RKO (cell line): ENCODE measurements around the gene CSNK1G3.
"Not testable (repeated sequence)": the region's sequence is repeated elsewhere in the genome, so short reads cannot be mapped to it uniquely, and the experiment has no call there.

Experiments used
- DNase-seq: peaks from one replicate; pipeline ENCODE4 v3.0.0-alpha.2; 2016; ENCODE audit warnings: low spot score

CSNK1G3 gene

DNA sequence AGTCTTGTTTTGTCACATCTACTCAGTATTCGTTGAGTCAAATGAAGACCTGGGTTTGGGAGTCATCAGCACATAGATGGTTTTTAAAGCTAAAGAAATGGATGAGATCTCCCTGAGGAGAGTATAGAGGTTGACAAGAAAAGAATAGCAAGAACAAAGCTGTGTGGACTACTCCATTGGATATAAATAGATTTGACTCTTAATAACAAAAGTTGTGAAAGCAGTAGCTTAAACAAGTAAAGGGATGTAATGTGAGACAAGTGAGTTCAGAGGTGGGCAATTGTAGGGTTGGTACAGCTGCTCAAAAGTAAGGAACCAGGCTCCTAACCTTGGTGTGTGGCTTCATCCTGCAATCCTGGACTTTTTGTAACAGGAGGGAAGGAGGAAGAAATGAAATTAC is 49.3 kb downstream of the CSNK1G3 start:
- DNase-seq, result no peak

GRCh38 chr5:123571927-123572326 is 60.0 kb downstream of the CSNK1G3 start:
- no peak for DNase-seq

DNA sequence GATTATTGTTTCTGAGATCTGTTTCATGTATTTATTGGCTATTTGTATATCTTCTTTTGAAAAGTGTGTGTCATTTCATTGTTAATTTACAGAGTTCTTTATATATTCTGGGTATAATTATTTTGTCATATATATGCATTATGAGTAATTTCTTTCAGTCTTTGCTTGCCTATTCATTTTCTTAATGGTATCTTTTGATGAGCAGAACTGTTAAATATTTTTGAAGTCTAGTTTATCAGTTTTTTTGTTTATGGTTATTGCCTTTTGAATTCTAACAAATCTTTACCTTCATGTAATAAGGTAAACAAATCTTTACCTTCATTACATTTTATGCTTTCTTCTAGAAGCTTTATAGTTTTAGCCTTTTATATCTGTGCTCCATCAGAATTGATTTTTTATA is 66.4 kb downstream of the CSNK1G3 start:
- no peak for DNase-seq

DNA sequence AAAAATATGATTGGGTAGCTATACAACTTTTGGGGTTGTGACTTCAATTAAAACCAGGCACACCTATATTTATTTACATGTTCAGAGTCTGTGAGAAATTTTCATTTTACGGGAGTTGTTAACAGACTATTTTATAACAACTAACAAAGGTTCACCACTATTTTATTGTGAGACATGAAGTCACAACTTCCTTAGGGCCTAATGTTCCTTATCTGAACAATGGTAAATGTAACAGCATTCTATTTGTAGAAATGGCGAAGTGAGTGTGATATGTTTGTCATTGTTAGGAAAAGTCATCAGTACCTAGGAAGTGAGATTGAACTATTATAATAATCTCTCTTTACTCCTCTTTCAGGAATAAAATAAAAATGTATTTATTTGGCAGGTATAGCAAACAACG is 67.4 kb downstream of the CSNK1G3 start:
- DNase-seq, result no peak

DNA sequence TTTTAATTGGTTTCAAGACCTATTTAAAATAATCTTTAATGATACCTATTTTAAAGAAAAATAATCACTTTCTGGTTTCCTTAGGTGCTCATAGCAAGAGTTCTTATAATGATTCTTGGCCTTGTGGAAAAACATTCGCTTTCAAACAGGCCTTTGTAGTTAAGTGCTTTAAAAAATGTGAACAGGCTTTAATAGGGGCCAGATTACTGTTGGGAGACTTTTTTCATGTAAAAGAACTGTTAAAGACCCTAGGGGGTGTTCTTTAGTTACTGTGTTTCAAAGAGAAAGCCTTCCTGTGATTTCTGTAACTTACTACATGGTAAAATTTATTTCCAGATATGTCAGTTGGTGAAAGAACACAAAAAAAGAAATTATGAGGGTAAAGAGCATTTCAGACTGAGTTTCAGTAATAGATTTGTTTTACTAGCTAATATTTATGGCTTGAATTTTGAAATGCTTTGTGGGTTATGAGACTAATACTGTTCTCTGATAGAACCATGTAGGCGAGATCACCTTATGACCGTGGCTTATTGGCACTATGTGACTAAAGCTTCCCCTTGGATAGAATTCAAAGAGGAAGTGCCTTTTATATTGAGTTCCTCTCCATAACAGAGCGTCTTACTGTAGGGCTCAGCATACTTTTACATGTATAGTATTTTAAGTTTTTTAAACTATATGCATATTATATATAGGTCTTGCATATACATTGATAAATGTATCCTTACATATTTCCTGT is 70.7 kb downstream of the CSNK1G3 start:
- DNase-seq, result peak; percentile 11

DNA sequence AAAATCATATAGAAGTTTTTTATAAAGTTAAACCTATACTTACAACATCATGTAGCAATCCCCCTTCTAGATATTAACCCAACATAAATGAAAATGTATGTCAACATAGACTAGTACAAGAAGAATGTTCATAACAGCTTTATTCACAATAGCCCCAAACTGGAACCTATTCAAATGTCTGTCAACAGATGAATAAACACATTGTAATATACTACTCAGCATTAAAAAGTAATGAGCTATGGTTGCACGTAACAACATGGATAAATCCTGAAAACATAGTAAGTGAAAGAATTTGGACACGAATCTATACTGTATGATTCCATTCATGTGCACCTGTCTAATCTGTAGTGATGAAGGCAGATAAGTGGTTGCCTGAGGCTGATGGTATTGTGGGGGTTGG is 73.9 kb downstream of the CSNK1G3 start:
- peak; percentile 4 for DNase-seq

DNA sequence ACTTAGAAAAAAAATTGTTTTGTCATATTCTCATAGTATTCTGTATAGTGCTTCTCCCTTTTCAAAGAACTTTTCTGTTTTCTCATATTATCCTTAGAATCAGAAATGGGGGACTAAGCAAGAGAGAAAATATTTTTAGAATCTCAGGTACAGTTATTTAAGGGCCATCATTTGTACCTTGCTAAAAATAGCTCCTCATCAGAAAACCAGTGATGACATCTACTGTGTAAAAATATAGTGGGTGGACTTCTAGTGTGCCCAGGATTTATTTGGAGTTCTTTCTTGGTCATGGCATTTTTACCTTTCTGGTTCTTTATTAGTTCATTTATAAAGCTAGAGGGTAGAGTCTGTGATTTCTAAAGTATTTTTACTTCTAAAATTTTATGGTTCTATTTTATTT is 82.5 kb downstream of the CSNK1G3 start:
- no peak for DNase-seq

- no peak for DNase-seq
These were observed 85.0 kb downstream of the CSNK1G3 start for GRCh38 chr5:123597018-123597417.

DNA sequence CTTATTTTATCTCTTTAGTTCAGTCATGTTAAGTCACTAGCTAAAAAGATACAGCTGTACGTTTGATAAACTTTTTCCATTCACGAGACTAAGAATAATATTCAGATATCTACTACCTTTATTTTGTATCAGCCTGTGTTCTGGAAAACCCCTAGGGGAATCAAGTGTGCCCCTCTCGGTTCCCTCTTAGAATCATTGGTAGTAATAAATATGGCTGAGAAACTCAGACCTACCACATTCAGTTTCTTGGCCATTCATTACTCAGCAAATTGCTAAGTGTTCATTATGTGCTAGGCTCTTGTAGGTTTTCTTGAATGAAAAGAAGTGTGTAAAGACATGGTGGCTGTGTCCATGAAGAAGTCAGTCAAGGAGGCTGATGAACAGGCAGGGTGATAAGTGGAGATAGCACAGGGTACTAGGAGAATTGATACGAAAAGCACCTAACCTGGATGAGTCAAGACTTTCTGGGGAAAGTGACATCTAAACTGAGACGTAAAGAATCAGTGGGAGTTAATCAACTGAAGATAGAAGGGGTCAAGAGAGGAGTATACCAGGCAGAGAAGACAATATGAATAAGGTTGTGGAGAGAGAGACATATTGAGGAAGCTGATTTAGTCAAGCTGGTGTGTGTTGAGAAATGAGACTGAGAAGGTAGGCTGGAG is 86.2 kb downstream of the CSNK1G3 start:
- no peak for DNase-seq

DNA sequence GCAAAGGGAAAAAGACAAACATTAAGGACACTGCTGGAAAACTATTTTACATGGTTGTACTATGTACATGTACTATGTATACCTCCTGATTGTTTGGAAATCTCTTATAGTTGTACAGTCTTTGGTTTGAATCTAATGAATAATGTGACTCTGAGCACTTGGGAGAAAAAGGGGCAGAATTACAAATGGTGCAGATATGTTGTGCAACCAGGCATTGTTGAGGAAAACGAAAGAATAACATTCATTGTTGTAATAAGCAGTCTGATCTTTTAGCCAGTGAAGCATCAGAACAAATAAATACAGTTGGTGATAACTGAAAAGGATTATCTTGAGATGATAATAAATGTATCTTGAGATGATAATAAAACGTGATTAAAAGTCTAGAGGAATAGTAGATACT is 87.2 kb downstream of the CSNK1G3 start:
- no peak for DNase-seq

- no peak for DNase-seq
These were observed 89.6 kb downstream of the CSNK1G3 start for GRCh38 chr5:123601610-123602009.

DNA sequence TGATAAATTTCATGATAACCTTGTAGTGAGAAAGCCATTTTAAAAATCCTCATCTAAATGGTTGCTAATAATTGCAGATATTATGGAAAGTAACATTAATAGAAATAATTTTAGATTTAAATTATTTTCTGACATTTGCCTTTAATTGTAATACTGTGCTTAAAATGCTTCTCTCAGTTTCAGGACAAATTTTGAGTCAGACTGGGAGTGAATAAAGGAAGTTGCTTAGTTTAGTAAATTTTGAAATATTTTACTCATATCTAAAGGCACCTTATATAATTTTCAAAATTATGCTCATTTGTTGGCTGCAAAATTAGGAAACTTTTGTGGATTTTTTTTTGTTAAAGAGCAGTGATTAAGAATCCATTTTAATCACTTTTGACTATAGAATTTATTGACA is 93.8 kb downstream of the CSNK1G3 start:
- DNase-seq, result no peak

DNA sequence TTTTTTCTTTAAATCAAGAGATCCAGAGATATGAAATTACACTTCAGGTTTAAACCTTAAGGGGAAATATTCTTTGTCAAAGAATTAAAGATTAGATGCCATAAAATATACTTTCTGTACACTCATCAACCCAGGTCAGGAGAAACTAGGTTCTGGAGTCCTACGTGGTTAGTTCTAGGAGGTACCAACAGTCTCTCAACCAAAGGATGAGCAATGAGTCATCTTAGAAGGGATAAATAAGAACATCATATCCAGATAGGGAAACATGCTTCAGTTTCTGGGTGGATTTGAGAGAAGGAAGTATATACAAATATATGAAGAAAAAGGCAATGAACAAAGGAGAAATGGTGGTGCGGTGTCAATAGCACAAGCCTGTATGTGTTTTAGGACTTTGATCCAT is 98.2 kb downstream of the CSNK1G3 start:
- no peak for DNase-seq

GRCh38 chr5:123610665-123611405 is 98.9 kb downstream of the CSNK1G3 start:
- DNase-seq, result peak; percentile 76

DNA sequence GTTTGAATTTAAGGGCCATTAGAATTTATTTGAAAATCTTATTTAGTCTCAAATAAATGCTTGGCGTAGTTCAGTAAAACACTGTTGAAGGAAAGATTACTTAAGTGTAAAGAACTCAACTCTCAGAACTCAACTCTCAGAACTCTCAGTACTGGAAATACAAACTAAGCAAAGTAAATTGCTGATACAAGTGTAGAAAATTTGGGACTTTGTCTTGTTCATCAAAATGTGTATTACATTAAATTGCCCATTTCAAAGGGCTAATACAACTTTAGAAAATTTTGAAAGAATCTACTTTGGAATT is 99.4 kb downstream of the CSNK1G3 start:
- no peak for DNase-seq

- DNase-seq, result no peak
These were observed 105.6 kb downstream of the CSNK1G3 start for GRCh38 chr5:123617561-123617960.

GRCh38 chr5:123626051-123626450 is 114.1 kb downstream of the CSNK1G3 start:
- DNase-seq, result no peak

DNA sequence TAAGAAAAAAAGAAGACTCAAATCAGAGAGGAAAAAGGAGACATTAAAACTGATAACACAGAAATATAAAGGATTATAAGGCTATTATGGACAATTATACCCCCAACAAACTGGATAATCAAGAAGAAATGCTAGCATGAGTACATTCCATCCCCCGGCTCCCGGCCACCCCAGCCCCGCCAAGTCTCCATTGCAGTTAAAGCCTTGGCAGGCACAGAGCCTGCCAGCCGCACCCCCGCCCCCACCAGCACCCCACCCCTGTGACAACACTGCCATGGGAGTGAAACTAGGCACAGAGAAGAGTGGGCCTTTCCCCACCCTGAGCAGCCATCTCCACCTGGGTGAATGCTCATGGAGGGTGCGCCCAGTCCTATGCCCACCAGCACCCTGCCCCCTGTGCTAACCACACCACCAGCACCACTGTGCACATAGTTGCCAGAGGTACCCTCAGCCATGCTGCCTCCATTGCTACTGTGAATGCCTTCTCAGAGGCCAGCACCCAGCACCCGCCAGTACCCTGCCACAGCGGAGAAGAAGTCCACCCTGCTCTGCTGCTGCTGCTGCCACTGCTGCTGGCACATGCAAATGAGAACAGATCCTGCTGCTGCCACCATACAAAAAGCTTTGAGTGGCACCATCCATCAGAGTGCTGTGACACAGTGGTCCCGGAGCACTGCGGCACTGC is 117.0 kb downstream of the CSNK1G3 start:
- no peak for DNase-seq

- no peak for DNase-seq
These were observed 124.0 kb downstream of the CSNK1G3 start for GRCh38 chr5:123636006-123636405.

GRCh38 chr5:123637028-123637427 is 125.1 kb downstream of the CSNK1G3 start:
- not testable (repeated sequence) for DNase-seq

- no peak for DNase-seq
These were observed 127.3 kb downstream of the CSNK1G3 start for GRCh38 chr5:123639244-123639643.

GRCh38 chr5:123645024-123645603 is 133.1 kb downstream of the CSNK1G3 start:
- no peak for DNase-seq
